GM21619 (cell line): Measurements from ENCODE around the gene CARD14.
"Not testable (repeated sequence)": the region's sequence is repeated elsewhere in the genome, so short reads cannot be mapped to it uniquely, and the experiment has no call there.

Experiments
- ATAC-seq: cut with Tn5 transposase; IDR thresholded peaks from one replicate; pipeline ENCODE4 v1.9.1; 2021; ENCODE audit not compliant: unreplicated experiment

The CARD14 gene

GRCh38 chr17:80248001-80248893, 78.4 kb downstream of the CARD14 start:
- ATAC-seq, result no peak

DNA sequence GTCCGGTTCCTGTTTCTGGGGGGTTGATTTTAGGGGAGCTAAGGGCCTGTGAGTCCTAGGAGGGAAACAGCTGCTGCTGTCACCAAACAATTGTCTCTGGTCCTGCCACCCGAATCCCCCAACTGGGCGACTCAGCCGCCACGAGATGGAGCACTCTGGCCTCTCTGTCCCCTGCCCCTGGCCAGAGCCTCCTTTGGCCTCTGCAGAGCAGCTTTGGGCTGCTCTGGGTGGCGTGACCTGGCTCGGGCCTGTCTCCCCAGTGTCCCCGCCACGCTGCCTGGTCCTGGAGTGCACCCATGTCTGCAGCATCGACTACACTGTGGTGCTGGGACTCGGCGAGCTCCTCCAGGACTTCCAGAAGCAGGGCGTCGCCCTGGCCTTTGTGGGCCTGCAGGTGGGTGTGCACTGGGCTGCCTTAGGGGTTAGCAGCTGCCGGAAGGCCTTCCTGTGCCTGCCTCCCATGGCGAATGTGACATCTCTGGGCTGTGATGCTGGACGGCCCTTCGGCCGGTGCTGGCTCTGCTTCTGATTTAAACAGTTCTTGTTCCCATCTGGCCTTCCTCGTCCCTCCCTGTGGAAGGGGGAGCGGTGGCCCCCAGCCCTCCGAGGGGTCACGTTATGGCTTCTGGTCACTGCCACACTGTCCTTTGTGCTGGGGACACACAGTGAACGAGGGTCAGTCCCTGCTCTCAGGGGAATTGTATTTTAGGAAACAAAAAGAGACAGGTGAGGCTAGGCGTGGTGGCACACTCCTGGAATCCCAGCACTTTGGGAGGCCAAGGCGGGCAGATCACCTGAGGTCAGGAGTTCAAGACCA, 79.3 kb downstream of the CARD14 start:
- ATAC-seq, result no peak

- no peak for ATAC-seq
Measured at GRCh38 chr17:80251966-80252365, 82.1 kb downstream of the CARD14 start.

DNA sequence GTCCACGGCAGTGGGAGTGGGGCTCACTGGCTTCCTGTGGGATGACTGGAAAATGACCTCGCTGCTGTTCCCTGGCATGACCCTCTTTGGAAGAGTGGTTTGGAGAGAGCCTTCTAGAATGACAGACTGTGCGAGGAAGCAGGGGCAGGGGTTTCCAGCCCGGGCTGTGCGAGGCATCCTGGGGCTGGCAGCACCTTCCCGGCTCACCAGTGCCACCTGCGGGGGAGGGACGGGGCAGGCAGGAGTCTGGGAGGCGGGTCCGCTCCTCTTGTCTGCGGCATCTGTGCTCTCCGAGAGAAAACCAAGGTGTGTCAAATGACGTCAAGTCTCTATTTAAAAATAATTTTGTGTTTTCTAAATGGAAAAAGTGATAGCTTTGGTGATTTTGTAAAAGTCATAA, 83.0 kb downstream of the CARD14 start:
- ATAC-seq, result no peak

- no peak for ATAC-seq
Measured at GRCh38 chr17:80253631-80254395, 84.0 kb downstream of the CARD14 start.

DNA sequence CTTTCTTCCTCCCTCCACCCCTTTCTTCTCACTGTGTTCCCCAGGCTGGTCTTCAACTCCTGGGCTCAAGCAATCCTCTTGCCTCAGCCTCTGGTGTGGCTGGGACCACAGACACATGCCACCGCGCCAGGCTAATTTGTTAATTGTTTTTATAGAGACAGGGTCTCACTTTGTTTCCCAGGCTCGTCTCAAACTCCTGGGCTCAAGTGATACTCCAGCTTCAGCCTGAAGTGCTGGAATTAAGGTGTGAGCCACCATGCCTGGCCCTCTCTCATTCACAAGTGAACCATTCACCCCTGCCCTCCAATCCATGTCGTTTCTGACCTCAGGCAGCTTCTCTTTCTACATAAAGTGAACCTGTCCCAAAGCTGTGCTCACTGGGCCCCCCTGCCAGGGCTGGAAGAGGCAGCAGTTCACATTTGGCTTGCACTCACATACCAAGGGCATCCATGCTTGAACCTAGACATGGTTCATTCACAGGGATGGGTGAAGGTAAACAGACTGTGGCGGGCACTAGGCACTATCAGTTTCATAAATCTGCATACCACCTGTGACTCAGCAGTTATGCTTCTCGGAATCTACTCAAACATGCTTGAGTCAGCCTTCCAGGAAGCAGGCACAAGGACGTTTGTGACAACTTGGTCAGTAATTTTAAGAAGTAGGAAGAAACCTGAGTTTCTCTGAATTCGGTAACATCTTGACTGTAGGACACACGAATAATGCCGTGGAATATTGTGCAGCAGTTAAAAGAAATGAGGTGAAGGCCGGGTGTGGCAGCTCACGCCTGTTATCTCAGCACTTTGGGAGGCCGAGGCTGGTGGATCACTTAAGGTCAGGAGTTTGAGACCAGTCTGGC, 84.8 kb downstream of the CARD14 start:
- ATAC-seq, result peak; percentile 54

GRCh38 chr17:80256034-80256350, 86.2 kb downstream of the CARD14 start:
- ATAC-seq, result no peak

- no peak for ATAC-seq
Measured at GRCh38 chr17:80257716-80258213, 87.9 kb downstream of the CARD14 start.

GRCh38 chr17:80258296-80258695, 88.5 kb downstream of the CARD14 start:
- not testable (repeated sequence) for ATAC-seq
